Astrocyte of the spinal cord (primary cell): Measurements from ENCODE around the gene BRF1.
"Not testable (repeated sequence)": the region's sequence is repeated elsewhere in the genome, so short reads cannot be mapped to it uniquely, and the experiment has no call there.

Experiments used
- DNase-seq: peaks from one replicate; pipeline ENCODE4 v3.0.0; 2011; ENCODE audit warnings: low read depth, low spot score
- H3K4me3 ChIP-seq: 2 replicates; pipeline ENCODE4 v1.5.1; 2011; ENCODE audit warnings: low read depth, mild to moderate bottlenecking, low read length, moderate library complexity
- in situ Hi-C: cut with HindIII; loops from 2 replicates; pipeline ENCODE4 v1.10.0; 2017; ENCODE audit warnings: low sequenced_read_pairs
- TF ChIP-seq, protein P1 (sequence below): IDR thresholded peaks from 2 replicates; pipeline ENCODE4 v1.5.1; 2012; ENCODE audit warnings: low read depth, mild to moderate bottlenecking, low read length, inconsistent platforms

Gene BRF1

GRCh38 chr14:105331575-105332349 lies 31.0 kb upstream of the BRF1 start:
- no peak for DNase-seq
- no peak overlapping the region for H3K4me3 ChIP-seq
- TF ChIP-seq, protein P1, sequence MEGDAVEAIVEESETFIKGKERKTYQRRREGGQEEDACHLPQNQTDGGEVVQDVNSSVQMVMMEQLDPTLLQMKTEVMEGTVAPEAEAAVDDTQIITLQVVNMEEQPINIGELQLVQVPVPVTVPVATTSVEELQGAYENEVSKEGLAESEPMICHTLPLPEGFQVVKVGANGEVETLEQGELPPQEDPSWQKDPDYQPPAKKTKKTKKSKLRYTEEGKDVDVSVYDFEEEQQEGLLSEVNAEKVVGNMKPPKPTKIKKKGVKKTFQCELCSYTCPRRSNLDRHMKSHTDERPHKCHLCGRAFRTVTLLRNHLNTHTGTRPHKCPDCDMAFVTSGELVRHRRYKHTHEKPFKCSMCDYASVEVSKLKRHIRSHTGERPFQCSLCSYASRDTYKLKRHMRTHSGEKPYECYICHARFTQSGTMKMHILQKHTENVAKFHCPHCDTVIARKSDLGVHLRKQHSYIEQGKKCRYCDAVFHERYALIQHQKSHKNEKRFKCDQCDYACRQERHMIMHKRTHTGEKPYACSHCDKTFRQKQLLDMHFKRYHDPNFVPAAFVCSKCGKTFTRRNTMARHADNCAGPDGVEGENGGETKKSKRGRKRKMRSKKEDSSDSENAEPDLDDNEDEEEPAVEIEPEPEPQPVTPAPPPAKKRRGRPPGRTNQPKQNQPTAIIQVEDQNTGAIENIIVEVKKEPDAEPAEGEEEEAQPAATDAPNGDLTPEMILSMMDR = no peak
- in situ Hi-C loops = no loop called here

DNA sequence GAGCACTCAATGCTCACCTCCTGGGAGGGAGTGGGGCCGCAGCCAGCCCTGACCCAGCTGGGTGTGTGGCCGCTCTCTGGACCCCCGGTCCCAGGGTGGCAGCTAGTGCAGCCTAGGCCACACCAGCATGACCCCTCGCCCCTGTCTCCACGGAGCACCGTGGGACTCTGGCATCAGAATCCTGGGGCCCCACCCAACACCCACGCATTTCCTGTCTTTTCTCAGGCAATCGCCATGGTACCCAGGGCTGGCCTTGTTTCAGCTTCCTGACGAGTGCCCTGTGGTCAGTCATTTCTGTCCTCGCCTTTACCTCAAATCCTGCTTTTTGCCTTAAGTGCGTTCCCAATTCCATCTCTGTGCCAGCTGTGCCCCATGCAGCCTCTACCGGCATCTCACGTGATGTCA lies 29.7 kb upstream of the BRF1 start:
- DNase-seq = peak; percentile 40
- in situ Hi-C loops = no loop called here
- H3K4me3 ChIP-seq = no peak overlapping the region

GRCh38 chr14:105329411-105330150 lies 28.8 kb upstream of the BRF1 start:
- no peak overlapping the region for H3K4me3 ChIP-seq
- in situ Hi-C loops = no loop called here
- TF ChIP-seq, protein P1 = no peak
- no peak for DNase-seq

More for the DNA sequence above, 29.7 kb upstream of the BRF1 start:
- TF ChIP-seq, protein P1 = no peak

GRCh38 chr14:105328678-105329390 lies 28.0 kb upstream of the BRF1 start:
- DNase-seq = no peak
- in situ Hi-C loops = no loop called here
- TF ChIP-seq, protein P1 = no peak
- H3K4me3 ChIP-seq = no peak overlapping the region

DNA sequence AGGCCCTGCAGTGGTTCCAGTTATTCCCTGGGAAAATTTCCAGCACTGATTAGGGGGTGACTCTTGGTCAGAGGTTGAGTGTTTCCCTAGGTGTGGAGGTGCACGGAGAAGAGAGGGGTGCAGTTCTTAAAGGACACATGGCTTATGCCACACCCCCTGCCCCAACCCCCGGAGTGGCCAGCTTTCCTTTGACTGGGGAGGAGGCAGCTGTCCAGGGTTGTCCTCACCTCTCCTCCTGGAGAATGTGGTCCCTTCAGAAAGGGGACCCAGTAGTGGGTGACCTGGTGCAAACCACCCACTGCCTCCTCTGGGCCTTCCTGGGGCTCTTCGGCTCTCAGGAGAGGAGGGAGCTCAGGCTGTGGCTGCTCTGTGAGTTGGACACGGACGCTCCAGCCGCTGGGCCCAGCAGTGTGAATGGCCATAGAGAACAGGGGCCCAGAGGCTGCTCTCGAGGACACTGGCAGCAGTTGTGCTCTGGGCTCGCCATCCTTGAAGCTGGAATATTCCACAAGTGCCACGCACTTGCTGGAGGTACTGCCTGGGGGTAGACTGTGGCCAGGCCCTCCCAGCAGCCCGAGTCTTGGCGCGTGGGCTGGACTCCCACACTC lies 27.4 kb upstream of the BRF1 start:
- in situ Hi-C loops = no loop called here
- no peak overlapping the region for H3K4me3 ChIP-seq
- DNase-seq = no peak
- TF ChIP-seq, protein P1 = no peak

GRCh38 chr14:105327695-105328045 lies 26.9 kb upstream of the BRF1 start:
- H3K4me3 ChIP-seq, DNase-seq, in situ Hi-C loops: not testable (repeated sequence)
